HL-60 (cell line): ENCODE data around the gene ATP8A1.

Experiments
- CTCF ChIP-seq: IDR thresholded peaks from one replicate; pipeline ENCODE4 v1.5.1; 2011; ENCODE audit warnings: low read length, control low read depth, inconsistent platforms; ENCODE audit not compliant: insufficient read depth
- GABPA ChIP-seq: IDR thresholded peaks from 2 replicates; pipeline ENCODE4 v1.6.1; 2012; ENCODE audit warnings: low read depth
- POLR2AphosphoS5 ChIP-seq: IDR thresholded peaks from 2 replicates; pipeline ENCODE4 v1.6.1; 2012; ENCODE audit warnings: low read depth
- REST ChIP-seq: IDR thresholded peaks from 2 replicates; pipeline ENCODE4 v1.6.1; 2012; ENCODE audit warnings: low read depth; ENCODE audit not compliant: insufficient replicate concordance

DNA sequence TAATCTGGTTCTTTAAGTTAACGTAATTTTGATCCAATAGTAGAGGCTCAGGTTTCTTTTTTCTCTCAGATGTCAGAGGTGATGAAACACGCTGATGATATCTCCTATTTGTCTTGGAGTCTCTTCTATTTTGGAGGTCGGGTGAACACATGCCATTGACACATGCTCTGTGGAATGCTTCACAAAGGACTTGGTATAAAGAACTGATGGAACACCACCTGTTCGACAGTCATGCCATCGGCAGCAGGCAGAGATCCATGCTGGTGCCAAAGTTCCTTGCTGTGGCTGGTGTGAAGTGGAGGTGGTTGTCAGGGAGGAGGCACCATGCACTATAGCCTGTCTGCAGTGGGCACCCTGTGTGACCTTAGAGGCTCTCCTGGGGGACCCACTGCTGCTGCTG is 94.9 kb downstream of the ATP8A1 start:
- TF ChIP-seq CTCF (no peak), GABPA (no peak), POLR2AphosphoS5 (no peak), REST (no peak)
